RWPE1 (cell line): ENCODE results near the gene LCK.
A peak's percentile ranks its signal among the peaks of the same experiment; 100 is the strongest.

Experiments used
- CTCF ChIA-PET: fragments of 350-600 bp; sonication (Branson Sonifier 250); formaldehyde crosslinking; extraction: SDS; loops from one replicate; lab custom pipeline; 2021; lab: Yijun Ruan, JAX
- POLR2A ChIA-PET: fragments of 400-600 bp; formaldehyde crosslinking; extraction: SDS; loops from one replicate; lab custom pipeline; 2020; ENCODE audit warnings: antibody characterized with exemption; ENCODE audit not compliant: low non-redundant PET; lab: Yijun Ruan, JAX
- DNase-seq: peaks from one replicate; pipeline ENCODE4 v3.0.0; 2012; ENCODE audit warnings: low spot score
- H3K27ac ChIP-seq: fragments of 450-650 bp; 2 replicates; pipeline ENCODE4 v1.5.1; 2017
- TF ChIP-seq, protein P1 (sequence below): fragments of 450-650 bp; conservative IDR thresholded peaks from 2 replicates; pipeline ENCODE4 v1.5.1; 2017; ENCODE audit warnings: low read depth, mild to moderate bottlenecking

Gene LCK

DNA sequence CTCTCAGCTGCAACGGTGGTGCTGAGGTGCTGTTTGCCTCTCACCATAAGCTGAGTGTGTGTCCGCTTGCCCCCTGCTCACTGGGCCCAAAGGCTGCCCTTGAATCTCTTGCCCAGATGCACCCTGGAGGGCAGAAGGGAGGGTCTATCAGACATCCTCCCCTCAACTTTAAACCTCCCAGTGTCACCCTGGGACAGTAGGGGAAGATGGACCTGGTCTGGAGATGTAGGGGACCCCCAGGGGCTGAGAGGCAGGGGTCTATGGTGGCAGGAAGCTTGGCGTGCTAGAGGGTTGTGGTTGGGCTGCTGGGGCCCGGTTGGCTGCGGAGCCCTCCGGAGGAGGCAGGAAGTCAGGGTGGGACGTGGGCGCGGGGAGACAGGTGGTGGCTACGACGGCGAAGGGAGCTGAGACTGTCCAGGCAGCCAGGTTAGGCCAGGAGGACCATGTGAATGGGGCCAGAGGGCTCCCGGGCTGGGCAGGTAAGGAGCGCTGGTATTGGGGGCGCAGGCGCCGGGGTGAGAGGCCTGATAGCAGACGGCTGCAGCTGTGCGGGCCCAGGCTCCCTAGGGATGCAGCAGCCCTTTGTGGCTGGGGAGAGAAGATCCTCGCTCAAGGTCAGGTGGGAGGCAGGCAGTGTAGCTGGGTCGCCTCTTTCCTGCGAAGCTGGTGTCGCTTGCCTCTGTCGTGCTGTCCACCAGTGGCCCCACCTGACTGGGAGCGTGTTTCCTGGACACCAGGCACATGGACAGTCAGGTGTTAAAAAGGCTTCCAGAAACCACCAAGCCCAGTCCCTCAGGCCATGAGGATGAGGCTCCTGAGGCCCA lies at the start of gene LCK:
TSS of gene LCK (plus strand) at position 373 of the 824 bp plus-strand sequence. CDS start 23,065 bp downstream, outside the sequence.
- ChIA-PET POLR2A (no interaction called here), CTCF (interaction anchor here (0.7 to 0.9 kb wide), 2 partner anchors 36 to 1595 kb away, joined by 3 read pairs; no protein-coding TSS in a partner anchor)
- H3K27ac ChIP-seq: peak within 1 kb of the TSS; percentile 50
- TF ChIP-seq, protein P1, sequence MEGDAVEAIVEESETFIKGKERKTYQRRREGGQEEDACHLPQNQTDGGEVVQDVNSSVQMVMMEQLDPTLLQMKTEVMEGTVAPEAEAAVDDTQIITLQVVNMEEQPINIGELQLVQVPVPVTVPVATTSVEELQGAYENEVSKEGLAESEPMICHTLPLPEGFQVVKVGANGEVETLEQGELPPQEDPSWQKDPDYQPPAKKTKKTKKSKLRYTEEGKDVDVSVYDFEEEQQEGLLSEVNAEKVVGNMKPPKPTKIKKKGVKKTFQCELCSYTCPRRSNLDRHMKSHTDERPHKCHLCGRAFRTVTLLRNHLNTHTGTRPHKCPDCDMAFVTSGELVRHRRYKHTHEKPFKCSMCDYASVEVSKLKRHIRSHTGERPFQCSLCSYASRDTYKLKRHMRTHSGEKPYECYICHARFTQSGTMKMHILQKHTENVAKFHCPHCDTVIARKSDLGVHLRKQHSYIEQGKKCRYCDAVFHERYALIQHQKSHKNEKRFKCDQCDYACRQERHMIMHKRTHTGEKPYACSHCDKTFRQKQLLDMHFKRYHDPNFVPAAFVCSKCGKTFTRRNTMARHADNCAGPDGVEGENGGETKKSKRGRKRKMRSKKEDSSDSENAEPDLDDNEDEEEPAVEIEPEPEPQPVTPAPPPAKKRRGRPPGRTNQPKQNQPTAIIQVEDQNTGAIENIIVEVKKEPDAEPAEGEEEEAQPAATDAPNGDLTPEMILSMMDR: no peak
- no peak for DNase-seq

DNA sequence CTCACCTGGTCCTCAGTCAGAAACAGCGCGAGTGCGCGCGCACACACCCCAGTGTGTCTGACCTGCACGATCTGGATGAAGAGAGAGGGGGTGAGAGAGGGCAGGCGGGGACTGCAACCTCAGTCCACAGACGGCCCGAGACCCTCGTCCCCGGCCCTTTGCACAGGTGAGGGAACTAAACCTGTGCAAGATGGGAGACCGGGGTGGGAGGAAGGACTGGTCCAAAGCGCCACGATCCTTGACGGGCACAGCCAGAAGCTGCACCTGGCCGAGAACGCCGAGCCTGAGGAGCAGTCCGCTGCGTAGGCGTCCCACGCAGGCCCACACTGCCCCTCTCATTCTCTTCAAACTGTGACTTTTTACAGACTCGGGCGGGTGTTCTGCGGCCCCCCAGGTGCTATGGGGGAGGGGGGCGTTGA lies 46.1 kb upstream of the LCK start:
- ChIA-PET CTCF (interaction anchor here (2.2 kb wide), 1 partner anchor 11 kb away, joined by 11 read pairs; no protein-coding TSS in a partner anchor), POLR2A (interaction anchor here (0.7 kb wide), 1 partner anchor 25 kb away, joined by 5 read pairs; the partner anchor contains the start of gene TXLNA)
- TF ChIP-seq, protein P1: no peak
- H3K27ac ChIP-seq: peak overlapping the region; percentile 65
- no peak for DNase-seq

GRCh38 chr1:32205401-32206370 lies 45.4 kb upstream of the LCK start, which contains the start of gene IQCC:
TSS of gene IQCC (plus strand) at chr1:32205671. CDS start at chr1:32205682, 11 bp downstream.
- DNase-seq: peak; percentile 85
- ChIA-PET POLR2A (interaction anchor here (0.6 to 0.7 kb wide), 2 partner anchors 26 to 51 kb away, joined by 5 read pairs; partner anchors contain the start of gene TXLNA), CTCF (interaction anchor here (0.6 to 2.2 kb wide), 2 partner anchors 10 to 31 kb away, joined by 3 to 11 read pairs; no protein-coding TSS in a partner anchor)
- TF ChIP-seq, protein P1: no peak
- peak within 1 kb of the TSS; percentile 65 for H3K27ac ChIP-seq

DNA sequence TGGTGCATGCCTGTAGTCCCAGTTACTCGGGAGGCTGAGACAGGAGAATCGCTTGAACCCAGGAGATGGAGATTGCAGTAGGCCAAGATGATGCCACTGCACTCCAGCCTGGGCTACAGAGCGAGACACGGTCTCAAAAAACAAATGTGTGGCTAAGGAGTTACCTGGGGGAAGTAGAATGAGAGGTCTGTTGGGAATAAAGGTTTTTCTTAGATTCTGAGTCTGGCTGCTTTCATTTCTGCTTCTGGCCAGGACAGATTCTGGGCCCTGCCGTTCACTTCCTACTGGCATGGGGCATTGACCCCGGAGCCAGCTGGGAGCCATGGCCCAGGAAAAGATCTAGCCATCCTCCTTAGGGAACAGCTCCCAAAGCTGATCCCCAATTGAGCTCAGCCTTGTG lies 42.6 kb upstream of the LCK start:
- TF ChIP-seq, protein P1: no peak
- ChIA-PET CTCF (no interaction called here), POLR2A (no interaction called here)
- peak overlapping the region; percentile 52 for H3K27ac ChIP-seq
- DNase-seq: no peak

DNA sequence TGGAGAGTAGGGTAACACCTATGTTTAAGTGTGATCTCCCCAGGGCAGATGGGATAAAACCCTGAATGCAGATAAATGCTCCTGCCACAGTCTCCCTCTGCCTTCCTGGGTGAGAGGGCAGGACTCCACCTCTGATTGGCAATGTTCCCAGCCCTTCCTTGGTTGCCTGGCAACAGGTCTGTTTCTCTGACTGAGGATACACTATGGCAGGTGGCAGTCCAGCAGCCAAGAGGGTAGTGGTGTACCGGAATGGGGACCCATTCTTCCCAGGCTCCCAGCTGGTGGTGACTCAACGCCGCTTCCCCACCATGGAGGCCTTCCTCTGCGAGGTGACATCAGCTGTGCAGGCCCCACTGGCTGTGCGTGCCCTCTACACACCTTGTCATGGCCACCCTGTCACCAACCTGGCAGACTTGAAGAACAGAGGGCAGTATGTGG lies 42.2 kb upstream of the LCK start, which contains the start of gene DCDC2B:
TSS of gene DCDC2B (plus strand) at position 199 of the 438 bp plus-strand sequence. CDS start at position 204, 5 bp downstream.
- DNase-seq: peak; percentile 52
- ChIA-PET POLR2A (no interaction called here), CTCF (no interaction called here)
- H3K27ac ChIP-seq: peak within 1 kb of the TSS; percentile 52
- TF ChIP-seq, protein P1: no peak
